GM18508 (cell line): ENCODE results near the gene RANBP3.

Source experiments
- ATAC-seq: cut with Tn5 transposase; IDR thresholded peaks from one replicate; pipeline ENCODE4 v1.9.1; 2021; ENCODE audit warnings: moderate number of reproducible peaks; ENCODE audit not compliant: insufficient read depth, unreplicated experiment

The RANBP3 gene

DNA sequence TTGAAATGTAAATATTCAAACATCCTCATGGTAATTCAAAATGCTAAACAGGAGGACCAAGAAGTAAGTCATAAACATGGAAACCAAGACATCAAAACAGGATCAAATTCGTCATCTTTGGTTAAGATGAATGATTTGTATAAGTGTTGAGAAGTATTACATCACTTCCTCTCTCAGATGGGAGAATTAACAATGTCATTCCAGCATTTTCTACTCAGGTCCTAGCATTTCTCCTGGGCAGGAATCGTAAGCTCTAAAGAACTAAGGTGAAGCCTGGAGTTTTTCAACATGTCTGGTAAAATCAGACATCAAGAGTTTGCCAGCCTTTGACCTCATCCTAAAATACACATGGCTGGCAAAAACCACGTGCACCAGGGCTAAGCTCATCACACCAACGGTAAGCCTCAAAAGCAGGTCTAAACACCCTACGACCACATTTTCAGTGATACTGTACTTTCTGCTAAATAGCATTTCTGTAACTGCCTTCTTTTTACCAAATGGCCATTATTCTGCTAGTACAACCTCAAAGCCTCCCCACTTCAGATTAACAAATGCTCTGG lies 24.8 kb downstream of the RANBP3 start:
- no peak for ATAC-seq

- ATAC-seq, result no peak
Measured at GRCh38 chr19:5952193-5953029, 25.5 kb downstream of the RANBP3 start.

DNA sequence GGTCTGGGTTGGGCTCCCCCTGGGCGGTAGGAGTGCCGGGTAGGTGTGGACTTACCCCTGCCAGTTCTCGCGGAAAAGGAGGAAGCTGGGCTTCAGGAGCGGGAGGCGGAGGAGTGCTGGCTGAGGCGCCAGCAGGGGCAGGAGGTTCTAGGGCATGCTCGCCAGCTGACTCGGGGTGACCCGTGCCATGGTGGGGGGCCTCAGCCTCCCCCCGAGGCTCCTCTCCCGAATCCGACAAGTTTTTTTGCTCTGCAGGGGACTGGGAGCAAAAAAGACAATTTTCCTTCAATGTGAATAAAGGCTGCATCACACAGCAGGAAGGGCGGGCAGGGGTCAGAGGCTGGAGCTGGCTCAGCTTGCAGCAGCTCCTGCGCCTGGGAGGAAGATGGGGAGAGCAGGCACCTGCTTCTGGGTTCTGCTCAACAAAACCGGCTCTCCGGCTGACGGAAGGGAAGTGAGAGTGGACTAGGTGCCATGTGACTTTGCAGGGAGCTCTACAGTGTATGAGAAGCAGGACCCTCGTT lies 26.5 kb downstream of the RANBP3 start:
- ATAC-seq, result no peak

DNA sequence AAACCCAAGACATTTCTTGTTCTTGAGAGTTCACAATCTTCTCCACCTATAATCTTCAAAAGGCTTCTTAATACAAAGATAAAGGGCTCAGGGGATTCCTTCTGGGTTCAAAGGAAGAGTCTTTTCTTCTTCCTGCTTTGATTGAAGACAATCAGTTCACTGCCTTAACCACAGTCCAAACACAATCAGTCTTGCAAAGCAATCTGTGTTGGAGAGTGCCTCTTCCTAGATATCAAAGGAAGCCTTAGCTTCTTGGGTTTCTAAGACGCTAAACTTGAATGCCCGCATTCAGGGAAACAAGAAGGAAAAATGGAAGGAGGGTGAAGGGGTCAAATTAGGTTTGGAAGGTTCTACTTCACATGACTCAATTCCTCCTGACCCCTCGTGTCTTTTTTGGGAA lies 27.2 kb downstream of the RANBP3 start:
- ATAC-seq, result no peak

- ATAC-seq, result no peak
Measured at GRCh38 chr19:5949792-5950305, 28.1 kb downstream of the RANBP3 start.

- ATAC-seq, result no peak
Measured at GRCh38 chr19:5948752-5949564, 29.0 kb downstream of the RANBP3 start.

DNA sequence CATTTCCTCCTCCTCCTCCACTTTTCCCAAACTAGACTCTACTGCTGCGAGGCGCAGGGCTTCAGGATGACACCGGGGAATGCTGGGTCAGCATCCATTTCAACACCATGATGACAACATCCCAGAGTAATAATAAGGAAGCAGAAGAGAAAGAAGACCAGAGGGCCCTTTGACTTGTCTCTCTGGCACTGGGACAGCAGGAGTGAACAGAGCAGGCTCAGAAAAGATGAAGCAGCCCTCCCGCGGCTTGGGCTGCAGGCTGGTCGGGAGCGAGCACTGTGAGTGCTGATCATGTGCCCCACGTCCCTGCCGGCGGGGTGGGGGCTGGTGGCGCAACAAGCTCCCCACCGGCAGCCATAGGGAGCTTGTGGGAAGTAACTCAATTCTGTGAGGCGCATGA lies 30.5 kb downstream of the RANBP3 start:
- no peak for ATAC-seq

GRCh38 chr19:5943623-5944022 lies 34.3 kb downstream of the RANBP3 start:
- no peak for ATAC-seq

- ATAC-seq, result no peak
Measured at GRCh38 chr19:5943045-5943444, 34.9 kb downstream of the RANBP3 start.

DNA sequence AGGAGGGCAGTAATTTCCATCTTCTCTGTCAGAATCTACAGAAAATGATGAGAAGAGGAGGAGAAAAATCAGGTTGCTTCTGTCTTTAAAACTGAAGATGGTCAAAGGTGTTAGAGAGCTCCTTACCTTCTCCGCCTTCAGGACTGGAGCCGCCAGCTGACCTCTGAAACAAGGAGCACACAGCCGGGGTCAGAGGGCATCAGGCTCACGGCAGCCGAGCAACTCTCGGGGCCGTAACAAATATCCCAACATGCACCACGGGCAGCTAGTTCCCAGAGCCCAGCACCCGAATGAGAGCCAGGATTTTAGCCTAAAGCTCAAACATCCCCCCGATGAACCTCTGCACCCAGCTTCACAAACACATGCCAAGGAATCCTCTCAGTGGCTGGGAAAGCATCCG lies 36.3 kb downstream of the RANBP3 start:
- ATAC-seq, result no peak

DNA sequence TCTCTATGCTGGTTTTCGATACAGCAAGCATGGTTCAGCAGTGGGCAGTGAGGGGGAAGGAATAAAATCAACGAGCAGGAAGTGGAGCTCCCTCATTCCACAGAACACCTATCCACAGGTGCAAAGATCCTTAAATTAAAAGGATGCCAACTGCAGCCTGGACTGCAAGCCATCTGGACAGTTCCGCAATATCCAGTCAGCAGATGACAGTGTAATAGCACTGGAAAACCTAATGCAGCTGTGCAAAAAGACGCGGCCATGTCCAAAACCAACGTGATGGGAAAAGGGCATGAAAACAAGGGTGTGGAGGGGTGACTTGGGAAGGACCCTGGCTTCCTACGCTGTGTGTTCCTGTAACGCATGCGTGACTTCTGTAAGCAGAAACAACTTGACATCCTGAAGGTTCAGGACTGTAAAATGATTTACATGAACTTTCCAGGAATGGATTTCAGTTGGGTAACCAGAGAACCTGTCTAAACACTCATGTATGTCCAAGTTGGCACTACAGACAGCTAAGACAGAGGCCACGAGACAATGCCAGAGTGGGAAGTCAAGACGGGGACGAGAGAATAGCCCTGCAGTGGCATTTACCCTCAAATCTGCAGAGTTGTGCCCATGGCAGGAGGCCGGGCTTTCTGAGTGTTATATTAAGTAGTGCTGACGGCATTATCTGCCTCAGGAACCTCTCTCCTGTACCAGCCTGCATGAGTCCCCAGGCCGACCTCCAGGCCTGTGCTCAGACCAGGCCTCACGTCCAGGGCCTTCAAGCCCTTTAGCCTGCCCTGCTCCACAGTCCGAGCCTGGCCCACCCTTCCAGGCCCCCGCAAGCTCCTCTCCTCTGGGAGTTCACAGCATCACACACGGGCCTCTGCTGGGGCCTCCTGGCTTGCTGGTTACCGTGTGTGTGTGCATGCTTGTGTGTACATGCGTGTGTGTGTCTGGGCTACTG lies 37.4 kb downstream of the RANBP3 start:
- no peak for ATAC-seq

- ATAC-seq, result no peak
Measured at GRCh38 chr19:5937550-5937949, 40.4 kb downstream of the RANBP3 start.

DNA sequence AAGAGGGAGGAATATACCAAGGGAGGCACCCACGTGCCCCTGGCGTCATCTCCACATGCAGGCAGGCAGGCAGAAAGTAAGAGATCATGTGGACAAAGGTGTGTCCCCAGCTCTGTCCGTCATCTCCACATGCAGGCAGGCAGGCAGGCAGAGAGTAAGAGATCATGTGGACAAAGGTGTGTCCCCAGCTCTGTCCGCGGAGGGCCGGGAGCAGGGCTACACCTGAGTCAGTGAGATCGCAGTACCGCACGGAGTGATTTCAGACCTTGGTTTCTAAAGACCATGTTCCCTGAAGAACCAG lies 41.7 kb downstream of the RANBP3 start:
- ATAC-seq, result no peak

GRCh38 chr19:5935473-5936291 lies 42.3 kb downstream of the RANBP3 start:
- no peak for ATAC-seq

DNA sequence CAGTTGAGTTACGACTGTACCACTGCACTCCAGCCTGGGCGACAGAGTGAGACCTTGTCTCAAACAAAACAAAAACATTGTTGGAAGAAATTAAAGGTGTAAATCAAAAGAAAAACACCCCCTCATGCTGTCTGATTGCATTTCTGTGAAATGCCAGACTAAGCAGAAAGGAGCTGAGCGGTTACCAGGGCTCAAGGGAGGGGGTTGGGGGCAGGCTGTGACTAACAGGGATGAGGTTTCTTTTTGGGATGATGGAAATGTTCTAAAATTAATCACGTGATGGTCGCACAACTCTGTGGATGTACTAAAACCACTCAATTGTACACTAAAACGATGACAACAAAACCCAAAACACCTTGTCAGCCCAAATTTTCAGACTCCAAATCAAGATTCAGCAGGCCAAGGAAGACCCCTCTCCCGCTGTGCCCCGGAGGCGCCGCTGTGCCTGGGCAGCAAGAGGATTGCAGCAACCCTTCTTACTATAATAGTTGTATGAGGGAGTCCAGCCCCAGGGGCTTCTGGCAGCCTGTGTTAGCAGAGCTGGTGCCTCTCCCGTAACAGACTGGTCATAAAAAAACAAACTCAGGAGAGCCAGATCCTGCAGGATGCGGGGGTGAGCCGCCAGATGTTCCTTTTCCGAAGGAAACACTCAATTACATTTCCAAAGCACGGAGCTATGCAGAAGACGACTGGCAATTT lies 43.0 kb downstream of the RANBP3 start:
- no peak for ATAC-seq

DNA sequence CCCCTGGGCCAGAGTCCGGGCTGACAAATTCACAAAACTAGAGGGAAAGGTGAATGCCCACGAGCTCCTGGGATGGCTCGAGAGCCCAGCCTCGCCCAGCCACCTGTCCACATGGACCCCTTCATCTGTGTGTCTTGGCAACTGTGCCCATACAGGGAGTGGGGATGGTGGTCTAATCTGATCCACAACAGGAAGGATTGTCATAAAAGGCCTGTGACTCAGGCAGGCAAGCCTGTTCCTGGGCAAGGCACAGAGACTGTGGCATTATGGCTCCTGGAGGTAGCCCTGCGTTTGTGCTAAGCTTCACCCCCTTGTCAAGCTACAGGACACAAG lies 43.9 kb downstream of the RANBP3 start:
- ATAC-seq, result no peak

- ATAC-seq, result no peak
Measured at GRCh38 chr19:5933391-5934068, 44.4 kb downstream of the RANBP3 start.

GRCh38 chr19:5932609-5933262 lies 45.2 kb downstream of the RANBP3 start:
- ATAC-seq, result no peak
